Coronary artery (tissue), 2 donors: ENCODE results near the gene CLIC3.
A peak's percentile ranks its signal among the peaks of the same experiment; 100 is the strongest.

Experiments used
- DNase-seq: peaks from one replicate; pipeline ENCODE4 v3.0.0-alpha.2; 2017; ENCODE audit warnings: low spot score
- H3K27ac ChIP-seq, 2 donors: fragments of 200-600 bp; sonication (generic); one replicate each; pipeline ENCODE4 v1.5.1; 2016 to 2019
- H3K4me3 ChIP-seq: fragments of 200-600 bp; sonication (generic); 2 replicates; pipeline ENCODE4 v1.5.1; 2016; ENCODE audit warnings: mild to moderate bottlenecking, moderate library complexity
- CTCF ChIP-seq: fragments of 200-600 bp; sonication (generic); IDR thresholded peaks from one replicate; pipeline ENCODE4 v1.5.1; 2019; ENCODE audit warnings: antibody characterized with exemption

The CLIC3 gene

GRCh38 chr9:136978865-136979544, 17.4 kb downstream of the CLIC3 start:
- Histone ChIP-seq H3K4me3 (no peak overlapping the region), H3K27ac (peak overlapping the region in 1 of 2 donors; percentile 11)
- TF ChIP-seq CTCF = no peak
- no peak for DNase-seq

- Histone ChIP-seq H3K27ac (peak overlapping the region in 1 of 2 donors; percentile 27), H3K4me3 (peak overlapping the region; percentile 68)
- no peak for DNase-seq
- TF ChIP-seq CTCF = no peak
Observed at GRCh38 chr9:136978073-136978864, 18.1 kb downstream of the CLIC3 start.

DNA sequence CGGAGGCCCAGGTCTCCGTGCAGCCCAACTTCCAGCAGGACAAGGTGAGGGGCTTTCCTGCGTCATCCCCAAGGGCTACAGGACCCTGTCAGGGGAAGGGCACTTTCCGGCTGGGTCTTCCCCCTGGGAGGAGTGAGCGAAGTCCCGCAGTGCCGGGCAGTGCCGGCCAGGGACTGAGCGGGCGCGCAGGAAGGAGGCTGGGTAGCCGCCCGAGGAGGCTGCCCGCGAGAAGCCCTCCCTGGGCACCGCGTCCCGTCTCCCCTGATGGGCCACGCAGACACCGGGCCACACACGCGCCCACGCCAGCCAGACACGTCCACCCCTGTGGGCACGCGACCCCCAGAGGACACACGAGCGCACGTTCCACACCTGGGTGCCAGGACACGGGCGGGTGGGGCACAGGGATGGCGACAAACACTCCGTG, 18.7 kb downstream of the CLIC3 start:
- Histone ChIP-seq H3K27ac (peak overlapping the region in 1 of 2 donors; percentile 27), H3K4me3 (peak overlapping the region; percentile 68)
- no peak for TF ChIP-seq CTCF
- DNase-seq = no peak

GRCh38 chr9:136977223-136977622, 19.1 kb downstream of the CLIC3 start, which contains the start of gene PTGDS:
Gene PTGDS, plus strand, starts transcription at chr9:136977504. Its CDS starts 75 bp downstream, at chr9:136977579.
- Histone ChIP-seq H3K4me3 (peak within 1 kb of the TSS; percentile 68), H3K27ac (peak within 1 kb of the TSS in 1 of 2 donors; percentile 27)
- no peak for TF ChIP-seq CTCF
- no peak for DNase-seq

GRCh38 chr9:136975644-136976043, 20.7 kb downstream of the CLIC3 start:
- Histone ChIP-seq H3K4me3 (no peak overlapping the region), H3K27ac (peak overlapping the region in 1 of 2 donors; percentile 19)
- DNase-seq = no peak
- TF ChIP-seq CTCF = no peak

GRCh38 chr9:136974817-136975535, 21.4 kb downstream of the CLIC3 start:
- no peak for DNase-seq
- Histone ChIP-seq H3K27ac (peak overlapping the region in 1 of 2 donors; percentile 19), H3K4me3 (no peak overlapping the region)
- no peak for TF ChIP-seq CTCF
